GM19023 (cell line): ENCODE results near the gene RSBN1L.

Experiments used
- ATAC-seq: cut with Tn5 transposase; IDR thresholded peaks from one replicate; pipeline ENCODE4 v1.9.1; 2021; ENCODE audit warnings: mild to moderate bottlenecking, moderate library complexity; ENCODE audit not compliant: unreplicated experiment

RSBN1L gene

DNA sequence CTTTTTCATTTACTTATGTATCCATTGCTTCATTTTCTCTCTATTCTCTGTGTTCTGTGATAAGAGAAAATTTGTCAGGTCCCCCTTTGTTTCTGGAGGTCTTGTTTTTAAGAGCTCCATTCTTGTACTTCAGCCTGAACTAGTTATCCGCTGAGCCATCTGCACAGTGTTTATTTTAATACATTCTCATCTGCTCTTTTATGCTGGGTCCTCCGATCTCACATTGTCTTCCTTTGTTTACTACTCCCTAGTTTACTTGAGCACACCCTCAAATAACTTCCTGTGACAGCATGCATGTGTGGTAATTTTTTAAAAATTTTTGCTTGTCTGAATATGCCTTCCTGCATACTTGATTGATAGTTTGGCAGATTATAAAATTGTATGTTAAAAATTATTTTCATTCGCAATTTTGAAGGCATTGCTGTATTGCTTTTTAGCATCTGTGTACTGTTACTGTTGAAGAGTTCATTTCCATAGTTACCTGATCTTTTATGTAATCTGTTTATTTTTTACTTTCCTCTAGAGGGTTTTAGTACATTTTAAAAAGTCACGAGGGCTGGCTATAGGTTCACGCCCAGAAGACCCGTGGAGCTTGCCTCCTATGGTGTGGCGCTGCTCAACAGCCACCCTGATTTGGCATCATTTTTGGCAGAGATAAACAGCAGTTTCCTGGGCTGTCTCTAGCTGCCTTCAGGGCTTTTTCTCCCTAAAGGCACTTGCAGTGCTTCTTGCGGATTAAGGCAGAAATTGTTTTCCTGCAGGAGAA, 31.9 kb downstream of the RSBN1L start:
- ATAC-seq, result no peak

DNA sequence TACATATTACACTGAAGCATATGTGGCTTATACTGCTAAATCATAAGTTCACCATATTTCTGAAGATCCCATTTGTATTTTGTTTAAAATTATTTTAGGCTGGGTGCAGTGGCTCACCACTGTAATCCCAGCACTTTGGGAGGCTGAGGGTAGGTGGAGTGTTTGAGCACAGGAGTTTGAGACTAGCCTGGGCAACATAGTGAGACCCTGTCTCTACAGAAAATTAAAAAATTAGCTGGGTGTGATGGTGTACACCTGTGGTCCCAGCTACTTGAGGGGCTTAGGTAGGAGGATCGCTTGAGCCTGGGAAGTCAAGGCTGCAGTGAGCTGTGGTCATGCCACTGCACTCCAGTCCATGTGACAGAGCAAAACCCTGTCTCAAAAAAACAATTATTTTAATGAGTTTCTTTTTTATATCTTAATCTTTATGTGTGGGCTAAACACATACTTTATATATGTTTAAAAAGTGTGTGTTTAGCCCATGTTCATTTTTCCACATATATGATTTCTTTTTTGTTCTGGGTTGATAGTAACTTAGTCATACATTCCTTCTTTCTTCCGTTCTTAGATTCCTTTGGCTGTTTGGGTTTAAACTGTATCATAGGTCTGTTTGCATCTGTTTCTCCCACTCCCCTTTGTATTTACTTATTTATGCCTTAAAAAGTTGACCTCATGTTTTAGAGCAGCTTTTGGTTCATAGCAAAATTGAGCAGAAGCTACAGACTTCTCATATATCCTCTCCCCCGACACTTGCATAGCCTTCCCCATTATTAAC, 33.5 kb downstream of the RSBN1L start:
- no peak for ATAC-seq

DNA sequence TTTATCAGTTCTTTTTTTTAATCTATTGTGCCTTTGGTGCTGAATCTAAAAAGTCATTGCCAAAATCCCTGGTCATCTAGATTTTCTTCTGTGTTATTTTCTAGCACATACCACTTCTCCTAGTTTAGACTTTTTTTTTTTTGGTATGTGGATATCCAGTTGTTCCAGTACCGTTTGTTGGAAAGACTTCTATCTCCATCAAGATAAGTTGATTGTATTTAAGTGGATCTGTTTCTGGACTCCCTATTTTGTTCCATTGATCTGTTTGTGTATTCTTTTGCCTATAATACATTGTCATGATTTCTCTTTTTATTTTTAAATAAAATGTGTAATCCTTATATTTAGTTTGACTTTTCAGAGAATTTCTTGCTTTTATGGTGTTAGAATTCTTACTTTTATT, 35.5 kb downstream of the RSBN1L start:
- ATAC-seq, result no peak

DNA sequence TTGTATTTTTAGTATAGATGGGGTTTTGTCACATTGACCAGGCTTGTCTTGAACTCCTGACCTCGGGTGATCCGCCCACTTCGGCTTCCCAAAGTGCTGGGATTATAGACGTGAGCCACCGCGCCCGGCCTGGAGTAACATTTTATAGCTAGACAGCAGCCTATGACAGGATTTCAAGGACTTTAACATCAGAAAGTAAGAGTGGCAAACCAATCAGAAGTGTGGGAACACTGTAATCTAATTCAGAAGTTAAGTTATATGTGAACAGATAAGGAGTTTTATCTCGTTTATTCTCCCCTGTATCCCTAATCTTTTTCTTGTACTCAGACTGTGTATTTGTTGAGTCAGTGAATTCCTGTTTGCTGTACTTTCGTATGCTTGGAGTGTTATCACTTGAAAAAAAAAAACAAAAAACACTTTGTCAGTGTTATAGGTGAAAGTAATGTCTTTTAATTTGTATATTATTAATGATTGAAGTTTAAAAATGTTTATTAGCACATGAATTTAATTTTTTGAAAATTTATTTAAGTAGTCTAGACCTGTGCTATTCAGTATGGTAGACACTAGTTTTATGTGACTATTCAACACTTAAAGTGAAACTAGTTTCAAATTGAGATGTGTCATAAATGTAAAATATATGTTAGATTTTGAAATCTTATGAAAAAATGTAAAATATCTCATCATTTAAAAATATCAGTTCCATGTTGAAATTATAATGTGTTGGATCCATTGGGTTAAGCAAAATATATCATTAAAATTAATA, 38.6 kb downstream of the RSBN1L start:
- ATAC-seq, result no peak

DNA sequence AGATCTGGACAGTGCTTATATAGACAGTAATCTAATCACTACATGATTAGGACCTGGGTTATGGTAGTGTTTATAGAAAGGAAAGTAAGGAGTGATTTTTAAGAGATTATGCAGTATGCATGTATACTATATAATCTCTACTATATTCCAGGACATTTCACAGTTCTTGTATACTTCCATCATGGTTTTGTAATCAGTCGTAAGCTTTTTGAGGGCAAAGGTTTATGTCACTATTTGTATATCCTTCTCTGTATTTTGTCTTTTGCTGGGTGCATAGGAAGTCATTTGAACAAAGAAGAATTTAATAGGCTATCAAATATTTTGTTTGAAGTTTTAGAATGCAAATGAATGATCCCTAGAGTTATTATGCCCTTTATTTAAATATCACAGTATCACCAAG, 39.2 kb downstream of the RSBN1L start:
- ATAC-seq, result no peak

DNA sequence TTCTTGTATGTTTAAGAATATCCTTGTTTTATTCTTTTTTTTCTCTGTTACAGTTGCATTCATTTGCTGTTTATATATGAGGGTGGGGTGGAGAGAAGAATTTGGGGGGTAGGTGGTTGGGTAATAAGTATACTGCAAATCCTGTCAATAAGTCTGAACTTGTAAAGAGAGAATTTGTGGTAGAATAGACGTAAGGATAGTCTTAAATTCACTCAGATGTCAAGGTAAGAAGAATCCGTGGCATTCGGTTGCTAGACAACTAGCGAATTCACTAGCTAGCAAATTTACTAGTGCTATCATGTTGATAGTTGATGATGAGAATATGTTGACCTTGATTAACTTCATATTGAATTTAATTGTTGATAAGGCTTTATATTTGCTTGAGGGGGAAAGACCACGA, 40.7 kb downstream of the RSBN1L start:
- ATAC-seq, result no peak

DNA sequence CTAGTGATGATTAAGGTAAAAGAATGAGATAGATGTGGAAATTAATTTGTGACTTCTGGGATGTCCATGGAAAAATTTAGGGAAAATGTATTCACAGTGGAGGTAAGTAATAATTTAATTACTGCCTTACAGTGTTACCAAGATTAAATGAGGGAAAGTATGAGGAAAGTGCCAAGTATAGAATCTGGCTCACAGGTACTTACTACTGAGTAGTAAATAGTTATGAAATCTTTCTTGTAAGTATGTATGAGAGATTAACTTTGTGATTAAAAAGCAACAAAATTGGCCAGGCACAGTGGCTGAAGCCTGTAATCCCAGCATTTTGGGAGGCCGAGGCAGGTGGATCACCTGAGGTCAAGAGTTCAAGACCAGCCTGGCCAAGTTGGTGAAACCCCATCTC, 42.1 kb downstream of the RSBN1L start:
- no peak for ATAC-seq

DNA sequence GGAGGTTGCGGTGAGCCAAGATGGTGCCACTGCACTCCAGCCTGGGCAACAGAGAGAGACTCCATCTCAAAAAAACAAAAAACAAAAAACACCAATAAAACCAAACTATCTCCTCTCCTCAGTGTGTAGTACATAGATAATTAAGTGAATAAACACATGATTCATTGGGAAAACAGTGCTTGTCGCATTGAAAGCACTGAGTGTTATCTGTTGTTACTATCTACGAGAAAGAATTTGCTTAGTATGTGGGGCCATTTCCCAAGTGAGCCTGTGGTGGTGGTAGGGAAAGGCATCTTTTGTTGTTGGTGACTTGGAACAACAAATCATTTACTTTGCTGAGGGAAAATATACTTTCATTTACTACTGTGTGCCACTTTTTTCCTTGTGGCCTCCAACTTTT, 42.6 kb downstream of the RSBN1L start:
- ATAC-seq, result no peak

DNA sequence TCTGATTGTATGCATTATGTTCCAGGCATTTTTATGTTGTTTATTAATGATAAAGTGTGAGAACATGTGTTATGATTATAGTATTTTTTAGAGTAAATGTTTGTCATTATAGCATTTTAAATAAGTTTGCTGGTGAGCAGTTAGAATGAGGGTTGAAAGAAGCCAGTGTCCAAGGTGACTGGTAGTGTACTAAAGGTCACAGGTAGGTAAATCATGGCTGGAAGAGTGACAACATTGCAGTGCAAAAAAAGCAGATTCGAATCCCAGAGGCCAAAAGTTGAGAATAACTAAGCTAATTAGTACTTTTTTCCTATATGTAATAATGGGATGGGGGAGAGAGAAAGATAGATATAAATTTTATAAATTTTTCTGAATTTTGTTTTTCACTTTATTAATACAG, 44.0 kb downstream of the RSBN1L start:
- no peak for ATAC-seq

DNA sequence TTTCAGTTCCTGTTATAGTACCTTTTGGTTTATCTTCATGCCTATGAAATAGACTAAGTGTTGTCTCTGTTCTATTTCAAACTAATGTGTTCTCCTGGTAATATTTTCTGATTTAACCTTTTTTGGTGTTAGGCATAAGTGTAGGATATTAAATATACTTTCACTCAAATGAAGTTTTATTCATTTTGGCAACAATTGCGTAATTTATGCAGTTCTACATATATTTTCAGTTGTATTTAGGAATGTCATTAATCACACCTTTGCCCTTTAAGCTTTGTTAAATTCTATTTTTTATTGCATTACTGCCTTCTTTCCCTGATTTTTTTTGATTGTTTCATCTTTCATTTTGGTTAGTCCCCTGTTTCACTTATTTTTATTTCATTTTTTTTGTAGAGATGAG, 47.3 kb downstream of the RSBN1L start:
- no peak for ATAC-seq

DNA sequence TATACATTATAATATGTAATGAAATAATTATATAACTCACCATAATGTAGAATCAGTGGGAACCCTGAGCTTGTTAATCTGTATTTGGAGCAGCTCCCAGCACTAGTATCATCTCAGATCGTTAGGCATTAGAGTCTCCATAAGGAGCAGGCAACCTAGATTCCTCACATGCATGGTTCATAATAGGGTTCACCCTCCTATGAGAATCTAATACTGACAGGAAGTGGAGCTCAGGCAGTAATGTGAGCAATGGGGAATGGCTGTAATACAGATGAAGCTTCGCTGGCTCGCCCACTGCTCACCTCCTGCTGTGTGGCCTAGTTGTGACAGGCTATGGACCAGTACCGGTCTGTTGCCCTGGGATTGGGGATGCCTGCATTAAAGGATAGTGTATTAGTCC, 49.5 kb downstream of the RSBN1L start:
- ATAC-seq, result no peak

DNA sequence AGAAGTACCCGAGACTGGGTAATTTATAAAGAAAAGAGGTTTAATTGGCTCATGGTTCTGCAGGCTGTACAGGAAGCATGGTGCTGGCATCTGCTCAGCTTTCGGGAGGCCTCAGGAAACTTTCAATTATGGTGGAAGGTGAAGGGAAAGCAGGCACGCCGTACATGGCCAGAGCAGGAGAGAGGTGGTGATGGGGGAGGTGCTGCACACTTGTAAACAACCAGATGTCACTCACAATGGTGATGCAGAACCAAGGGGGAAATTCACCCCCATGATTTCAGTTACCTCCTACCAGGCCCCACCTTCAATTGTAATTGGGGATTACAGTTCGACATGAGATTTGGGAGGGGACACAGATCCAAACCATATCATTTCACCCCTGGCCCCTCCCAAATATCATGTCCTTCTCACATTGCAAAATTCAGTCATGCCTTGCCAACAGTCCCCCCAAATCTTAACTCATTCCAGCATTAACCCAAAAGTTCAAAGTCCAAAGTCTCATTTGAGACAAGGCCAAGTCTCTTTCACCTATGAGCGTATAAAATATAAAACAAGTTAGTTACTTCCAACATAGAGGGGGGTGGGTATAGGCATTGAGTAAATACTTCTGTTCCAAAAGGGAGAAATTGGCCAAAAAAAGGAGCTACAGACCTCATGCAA, 50.0 kb downstream of the RSBN1L start:
- no peak for ATAC-seq

DNA sequence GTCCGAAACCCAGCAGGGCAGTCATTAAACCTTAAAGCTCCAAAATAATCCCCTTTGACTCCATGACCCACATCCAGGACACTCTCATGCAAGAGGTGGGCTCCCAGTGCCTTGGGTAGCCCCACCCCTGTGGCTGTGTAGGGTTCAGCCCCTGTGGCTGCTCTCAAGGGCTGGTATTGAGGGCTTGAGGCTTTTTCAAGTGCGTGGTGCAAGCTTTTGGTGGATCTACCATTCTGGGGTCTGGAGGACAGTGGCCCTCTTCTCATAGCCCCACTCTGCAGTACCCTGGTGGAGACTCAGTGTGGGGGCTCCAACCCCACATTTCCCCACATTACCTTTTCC, 50.5 kb downstream of the RSBN1L start:
- no peak for ATAC-seq

DNA sequence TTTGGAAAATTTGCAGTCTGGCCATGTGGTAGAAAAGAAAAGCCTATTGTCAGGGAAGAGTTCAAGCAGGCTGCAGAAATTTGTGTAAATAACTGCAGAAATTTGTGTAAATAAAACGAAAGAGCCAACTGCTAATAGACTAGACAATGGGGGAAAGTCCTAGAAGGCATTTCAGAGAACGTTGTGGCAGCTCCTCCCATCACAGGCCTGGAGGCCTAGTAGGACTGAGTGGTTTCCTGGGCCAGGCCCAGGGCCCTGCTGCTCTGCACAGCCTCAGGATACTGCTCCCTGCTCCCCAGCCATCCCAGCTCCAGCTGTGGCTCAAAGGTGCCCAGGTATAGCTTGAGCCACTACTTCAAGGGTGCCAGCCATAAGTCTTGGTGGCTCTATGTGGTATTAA, 50.9 kb downstream of the RSBN1L start:
- ATAC-seq, result no peak

DNA sequence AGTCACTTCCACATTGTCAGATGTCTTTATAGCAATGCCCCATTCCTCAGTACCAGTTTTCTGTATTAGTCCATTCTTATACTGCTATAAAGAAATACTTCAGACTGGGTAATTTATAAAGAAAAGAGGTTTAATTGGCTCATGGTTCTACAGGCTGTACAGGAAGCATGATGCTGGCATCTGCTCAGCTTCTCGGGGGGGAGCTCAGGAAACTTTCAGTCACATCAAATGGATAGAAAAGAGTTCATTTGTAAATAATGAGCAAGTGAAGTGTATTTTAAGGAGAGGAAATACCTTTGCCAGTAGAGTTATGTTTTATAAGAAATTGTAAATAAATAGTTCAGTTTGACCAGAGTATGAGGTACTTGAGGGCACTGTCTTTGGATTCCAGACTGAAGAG, 51.5 kb downstream of the RSBN1L start:
- ATAC-seq, result no peak

DNA sequence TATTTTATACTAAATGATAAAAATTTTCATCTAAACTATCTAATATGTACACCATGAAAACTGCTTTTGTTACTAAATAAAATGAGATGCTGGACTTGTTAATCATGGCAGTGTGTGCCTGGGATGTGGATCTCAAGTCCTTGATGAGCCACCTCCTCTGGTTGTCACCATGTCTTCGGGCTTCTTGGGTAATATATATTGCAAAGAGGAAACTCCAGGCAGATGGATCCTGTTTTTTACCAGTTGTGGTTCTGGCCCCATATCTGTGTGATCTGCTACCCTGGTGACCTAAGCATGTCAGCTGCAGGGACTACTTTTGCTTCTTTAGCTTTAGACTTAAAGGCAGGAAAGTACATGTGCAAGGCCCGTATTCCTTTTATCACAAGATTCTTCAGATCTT, 55.8 kb downstream of the RSBN1L start:
- no peak for ATAC-seq

DNA sequence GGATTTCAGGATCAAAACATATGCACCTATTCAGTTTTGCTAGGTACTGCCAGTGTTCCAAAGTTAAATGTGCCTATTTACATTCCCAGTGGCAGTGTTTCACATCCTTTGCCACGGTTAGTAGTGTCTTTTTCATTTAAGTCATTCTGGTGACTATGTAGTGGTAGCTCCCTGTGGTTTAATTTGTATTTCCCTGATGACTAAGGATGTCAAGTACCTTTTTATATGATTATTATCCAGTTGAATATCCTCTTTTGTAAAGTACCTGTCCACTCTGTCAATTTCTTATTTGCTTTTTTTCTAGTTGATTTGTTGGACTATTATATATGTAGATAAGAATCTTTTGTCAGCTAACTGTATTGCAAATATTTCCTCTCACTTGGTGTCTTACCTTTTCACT, 56.9 kb downstream of the RSBN1L start:
- no peak for ATAC-seq

DNA sequence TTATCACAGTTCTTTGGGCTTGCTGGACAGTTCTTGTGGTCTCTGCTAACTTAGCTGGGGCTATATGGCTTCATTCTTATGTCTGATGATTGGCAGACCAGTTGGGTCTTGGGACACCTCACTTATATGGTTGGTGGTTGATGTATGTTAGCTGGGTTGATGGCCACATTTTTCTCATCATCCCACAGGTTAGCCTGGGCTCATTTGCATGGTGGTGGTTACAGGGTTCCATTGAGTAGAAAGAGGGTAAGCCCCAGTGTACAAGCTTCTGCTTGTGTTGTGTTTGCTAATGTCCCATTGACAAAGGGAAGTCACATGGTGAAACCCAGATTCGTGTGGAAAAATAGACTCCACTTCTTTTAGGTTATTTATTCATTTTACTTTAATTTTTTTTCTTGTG, 61.3 kb downstream of the RSBN1L start:
- peak; percentile 97 for ATAC-seq

DNA sequence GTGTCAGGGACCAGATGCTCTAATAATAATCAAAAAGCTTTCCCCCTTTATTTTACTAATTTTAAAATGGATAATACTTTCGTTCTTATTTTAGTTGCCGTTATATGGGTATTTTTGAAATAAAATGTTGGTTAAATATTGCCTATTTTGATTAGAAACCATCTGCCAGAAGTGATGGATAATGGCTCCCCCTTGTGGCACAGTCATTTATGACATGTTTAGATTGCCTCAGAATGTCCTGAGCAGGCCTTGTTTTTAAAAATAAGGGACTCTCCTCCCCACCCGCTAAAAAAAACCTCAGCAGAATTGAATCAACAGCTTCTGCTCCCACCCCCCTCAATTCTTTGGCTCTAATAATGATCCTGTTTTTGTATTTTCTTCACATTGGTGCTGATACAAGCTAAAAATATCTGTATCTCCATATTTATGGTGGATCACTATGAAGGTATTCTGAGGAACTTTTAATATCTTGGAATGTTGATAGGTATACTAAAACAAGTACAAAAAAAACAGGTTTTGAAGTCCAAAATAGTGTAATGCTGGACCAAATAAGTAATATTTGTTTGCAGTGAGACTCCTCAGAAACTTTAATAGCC, 63.1 kb downstream of the RSBN1L start:
- ATAC-seq, result no peak

DNA sequence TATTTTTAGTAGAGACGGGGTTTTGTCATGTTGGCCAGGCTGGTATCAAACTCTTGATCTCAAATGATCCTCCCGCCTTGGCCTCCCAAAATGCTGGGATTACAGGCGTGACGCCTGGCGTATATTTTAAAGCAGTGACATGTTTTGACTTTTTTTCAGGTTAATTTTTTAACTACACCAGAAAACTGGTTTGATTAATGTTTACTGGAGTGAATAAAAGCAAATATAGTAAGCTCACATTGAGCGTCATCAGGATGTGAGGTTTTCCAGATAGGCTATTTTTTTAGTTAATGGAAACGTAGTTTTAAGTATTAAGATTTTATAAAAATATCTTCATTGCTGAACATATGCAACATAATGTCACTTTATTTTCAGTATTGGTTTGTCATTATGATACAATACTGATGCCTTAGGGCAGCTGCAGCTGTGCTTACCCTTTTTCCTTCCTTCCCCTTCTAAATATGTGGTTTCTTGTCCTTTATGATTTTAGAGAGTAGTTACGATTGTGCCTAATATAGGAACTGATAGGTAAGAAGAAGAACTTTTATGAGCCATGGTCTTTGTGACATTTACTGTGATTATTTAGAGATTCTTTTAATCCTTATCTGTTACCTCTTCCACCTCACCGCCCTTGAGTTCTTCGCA, 64.7 kb downstream of the RSBN1L start:
- no peak for ATAC-seq

DNA sequence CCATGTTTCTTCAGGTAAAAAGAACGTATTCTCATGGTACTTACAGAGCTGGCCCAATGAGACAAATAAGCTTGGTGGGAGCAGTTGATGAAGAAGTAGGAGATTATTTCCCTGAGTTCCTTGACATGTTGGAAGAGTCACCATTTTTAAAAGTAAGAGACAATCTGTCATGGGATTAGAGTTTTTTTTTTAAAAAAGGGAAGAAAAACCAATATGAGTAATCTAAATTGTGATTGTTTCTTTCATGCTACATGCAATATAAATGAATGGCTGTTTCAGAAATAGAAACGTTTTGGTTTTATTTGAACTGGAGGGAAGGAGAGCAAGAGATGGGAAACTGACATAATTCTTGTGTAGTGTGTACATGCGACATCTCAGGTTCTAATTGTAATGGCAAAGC, 69.2 kb downstream of the RSBN1L start:
- ATAC-seq, result no peak
